ENCODE measurements around the gene B4GALNT4. TPM values are rescaled to one million over a fixed set of nuclear protein-coding genes. Genes with fewer than 3 reads are reported as not detected.
"Not testable (repeated sequence)": the region's sequence is repeated elsewhere in the genome, so short reads cannot be mapped to it uniquely, and the experiment has no call there.

B4GALNT4 gene
- total RNA-seq, 6 experiments from 2014 or later, result 6.4 to 12.1 (median 8.4) TPM

DNA sequence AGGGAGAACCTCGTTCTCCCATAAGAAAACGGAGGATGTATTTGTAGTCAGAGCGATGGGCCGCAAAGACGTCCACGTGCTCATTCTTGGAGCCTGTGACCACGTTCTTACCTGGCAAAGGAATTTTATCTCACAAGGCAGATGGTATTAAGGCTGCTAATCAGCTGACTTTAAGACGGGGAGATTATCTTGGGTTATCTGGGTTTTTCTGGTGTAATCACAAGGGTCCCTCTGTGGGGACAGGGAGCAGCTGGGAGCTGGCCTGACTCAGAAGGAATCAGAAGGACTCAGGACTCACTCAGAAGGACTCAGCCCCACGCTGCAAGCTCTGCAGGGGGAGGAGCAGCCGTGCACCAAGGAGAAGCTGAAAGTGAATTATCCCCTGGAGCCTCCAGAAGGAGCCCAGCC is 53.0 kb downstream of the B4GALNT4 start:
- TF ChIP-seq, protein P1, sequence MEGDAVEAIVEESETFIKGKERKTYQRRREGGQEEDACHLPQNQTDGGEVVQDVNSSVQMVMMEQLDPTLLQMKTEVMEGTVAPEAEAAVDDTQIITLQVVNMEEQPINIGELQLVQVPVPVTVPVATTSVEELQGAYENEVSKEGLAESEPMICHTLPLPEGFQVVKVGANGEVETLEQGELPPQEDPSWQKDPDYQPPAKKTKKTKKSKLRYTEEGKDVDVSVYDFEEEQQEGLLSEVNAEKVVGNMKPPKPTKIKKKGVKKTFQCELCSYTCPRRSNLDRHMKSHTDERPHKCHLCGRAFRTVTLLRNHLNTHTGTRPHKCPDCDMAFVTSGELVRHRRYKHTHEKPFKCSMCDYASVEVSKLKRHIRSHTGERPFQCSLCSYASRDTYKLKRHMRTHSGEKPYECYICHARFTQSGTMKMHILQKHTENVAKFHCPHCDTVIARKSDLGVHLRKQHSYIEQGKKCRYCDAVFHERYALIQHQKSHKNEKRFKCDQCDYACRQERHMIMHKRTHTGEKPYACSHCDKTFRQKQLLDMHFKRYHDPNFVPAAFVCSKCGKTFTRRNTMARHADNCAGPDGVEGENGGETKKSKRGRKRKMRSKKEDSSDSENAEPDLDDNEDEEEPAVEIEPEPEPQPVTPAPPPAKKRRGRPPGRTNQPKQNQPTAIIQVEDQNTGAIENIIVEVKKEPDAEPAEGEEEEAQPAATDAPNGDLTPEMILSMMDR (IDR thresholded peaks at IDR 0.05), result no peak
- H3K27me3 Mint-ChIP-seq (ENCODE audit: insufficient read depth), result peaks cover 11% of the 10 kb centered on the region
- H3K4me1 Mint-ChIP-seq (ENCODE audit: low read depth), result no peaks in the 10 kb centered on the region
- no peak overlapping the region for H3K4me3 Mint-ChIP-seq
- no peaks in the 10 kb centered on the region for H3K9me3 Mint-ChIP-seq
- no peaks in the 10 kb centered on the region for H3K36me3 Mint-ChIP-seq (ENCODE audit: low read depth)
- DNase-seq, result no peak
- H3K27ac Mint-ChIP-seq, result no peak overlapping the region

DNA sequence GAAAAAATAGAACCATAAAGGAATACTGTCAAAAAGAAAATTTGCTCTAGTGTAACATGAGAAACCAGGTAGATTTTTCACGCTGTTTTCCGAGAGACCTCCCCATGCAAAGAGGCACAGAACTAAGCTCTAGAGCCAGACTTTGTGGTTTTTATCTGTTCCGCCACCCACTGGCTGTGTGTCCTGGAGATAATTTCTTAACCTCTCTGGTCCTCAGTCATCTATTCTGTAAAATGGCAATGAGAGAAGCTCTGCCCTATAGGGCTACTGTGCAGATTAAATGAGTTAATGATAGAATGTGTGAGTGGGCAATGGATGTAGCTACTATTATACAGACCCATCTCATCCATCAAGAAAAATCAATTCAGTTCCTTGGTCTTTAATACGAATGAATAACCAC is 54.9 kb downstream of the B4GALNT4 start:
- no peaks in the 10 kb centered on the region for H3K9me3 Mint-ChIP-seq
- TF ChIP-seq, protein P1 (IDR thresholded peaks at IDR 0.05), result no peak
- peaks cover 19% of the 10 kb centered on the region for H3K27me3 Mint-ChIP-seq (ENCODE audit: insufficient read depth)
- H3K36me3 Mint-ChIP-seq (ENCODE audit: low read depth), result no peaks in the 10 kb centered on the region
- DNase-seq, result no peak
- no peak overlapping the region for H3K4me3 Mint-ChIP-seq
- no peak overlapping the region for H3K27ac Mint-ChIP-seq
- no peaks in the 10 kb centered on the region for H3K4me1 Mint-ChIP-seq (ENCODE audit: low read depth)

DNA sequence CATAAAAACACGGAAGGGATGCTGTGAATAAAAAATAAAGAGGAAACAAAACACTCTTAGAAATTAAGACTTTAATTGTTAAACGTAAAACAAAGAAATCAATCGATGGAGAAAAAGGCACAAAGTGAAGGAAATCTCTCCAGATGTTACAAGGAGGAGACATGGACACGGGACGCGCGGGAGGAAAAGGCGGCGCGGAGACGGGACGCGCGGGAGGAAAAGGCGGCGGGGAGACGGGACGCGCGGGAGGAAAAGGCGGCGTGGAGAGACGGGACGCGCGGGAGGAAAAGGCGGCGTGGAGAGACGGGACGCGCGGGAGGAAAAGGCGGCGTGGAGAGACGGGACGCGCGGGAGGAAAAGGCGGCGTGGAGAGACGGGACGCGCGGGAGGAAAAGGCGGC is 55.5 kb downstream of the B4GALNT4 start:
- H3K27ac Mint-ChIP-seq; H3K4me1 Mint-ChIP-seq (ENCODE audit: low read depth); DNase-seq; H3K36me3 Mint-ChIP-seq (ENCODE audit: low read depth); H3K9me3 Mint-ChIP-seq; H3K4me3 Mint-ChIP-seq: not testable (repeated sequence)
- H3K27me3 Mint-ChIP-seq (ENCODE audit: insufficient read depth), result peaks cover 19% of the 10 kb centered on the region

DNA sequence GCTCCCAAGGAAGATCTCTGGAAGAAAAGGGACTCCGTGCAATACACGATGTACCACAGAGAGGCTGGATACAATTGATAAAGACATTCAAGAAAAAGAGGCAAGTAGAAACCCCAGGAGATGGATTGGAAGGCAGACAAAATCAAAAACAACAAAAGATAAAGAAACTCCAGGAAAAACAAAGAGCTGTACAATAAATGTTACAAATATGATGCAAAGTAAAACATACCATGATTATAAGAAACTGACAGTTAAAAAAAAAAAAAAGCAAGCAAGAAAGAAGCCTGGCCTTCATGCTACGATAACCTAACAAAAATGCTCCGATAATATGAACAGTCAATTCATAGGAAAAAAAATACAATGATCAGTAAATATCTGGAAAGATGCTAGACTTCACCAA is 56.0 kb downstream of the B4GALNT4 start:
- Mint-ChIP-seq H3K9me3 (no peaks in the 10 kb centered on the region), H3K4me3 (no peak overlapping the region), H3K27me3 (ENCODE audit: insufficient read depth) (peaks cover 19% of the 10 kb centered on the region), H3K27ac (no peak overlapping the region), H3K4me1 (ENCODE audit: low read depth) (no peaks in the 10 kb centered on the region), H3K36me3 (ENCODE audit: low read depth) (no peaks in the 10 kb centered on the region)
- no peak for DNase-seq
- TF ChIP-seq, protein P1 (IDR thresholded peaks at IDR 0.05), result no peak

DNA sequence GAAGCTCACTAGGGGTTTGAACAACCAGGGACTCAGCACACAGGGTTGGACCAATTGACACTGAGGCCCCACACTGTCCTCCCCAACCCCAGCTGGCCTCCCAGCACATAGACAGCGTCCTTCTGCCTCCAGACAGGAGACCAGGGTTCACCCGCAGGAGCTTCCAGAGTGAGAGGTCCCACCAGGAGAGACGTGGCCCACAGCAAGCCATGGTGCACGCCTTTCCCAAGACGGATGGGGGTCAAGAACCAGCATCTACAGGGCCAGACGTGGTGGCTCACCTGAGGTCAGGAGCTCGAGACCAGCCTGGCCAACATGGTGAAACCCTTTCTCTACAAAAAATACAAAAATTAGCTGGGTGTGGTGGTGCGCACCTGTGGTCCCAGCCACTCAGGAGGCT is 57.6 kb downstream of the B4GALNT4 start:
- no peak for DNase-seq
- peaks cover 17% of the 10 kb centered on the region for H3K27me3 Mint-ChIP-seq (ENCODE audit: insufficient read depth)
- no peak overlapping the region for H3K27ac Mint-ChIP-seq
- H3K36me3 Mint-ChIP-seq (ENCODE audit: low read depth), result no peaks in the 10 kb centered on the region
- TF ChIP-seq, protein P1 (IDR thresholded peaks at IDR 0.05), result no peak
- no peak overlapping the region for H3K4me3 Mint-ChIP-seq
- H3K9me3 Mint-ChIP-seq, result no peaks in the 10 kb centered on the region
- H3K4me1 Mint-ChIP-seq (ENCODE audit: low read depth), result no peaks in the 10 kb centered on the region

DNA sequence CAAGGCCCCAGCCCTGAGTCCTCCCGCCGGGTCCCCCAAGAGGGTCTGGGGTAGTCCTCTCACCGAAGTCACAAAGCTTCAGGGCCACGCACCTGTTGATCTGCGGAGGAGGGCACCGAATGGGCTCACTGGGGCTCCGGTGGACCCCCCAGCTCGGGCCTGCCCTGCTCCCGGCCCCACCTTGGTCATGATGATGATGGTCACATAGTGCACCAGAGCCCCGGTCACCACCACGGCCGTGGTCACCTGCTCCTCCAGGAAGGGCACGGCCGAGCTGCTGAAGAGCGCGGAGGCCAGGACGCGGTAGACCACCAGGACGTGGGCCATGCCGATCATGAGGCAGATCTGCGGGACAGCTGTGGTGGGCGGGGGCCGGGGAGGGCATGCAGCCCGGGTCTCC is 59.0 kb downstream of the B4GALNT4 start:
- Mint-ChIP-seq H3K36me3 (ENCODE audit: low read depth) (no peaks in the 10 kb centered on the region), H3K4me3 (no peak overlapping the region), H3K27me3 (ENCODE audit: insufficient read depth) (peaks cover 17% of the 10 kb centered on the region), H3K4me1 (ENCODE audit: low read depth) (no peaks in the 10 kb centered on the region), H3K27ac (no peak overlapping the region), H3K9me3 (no peaks in the 10 kb centered on the region)
- TF ChIP-seq, protein P1 (IDR thresholded peaks at IDR 0.05), result no peak
- no peak for DNase-seq

All from HFFc6 (cell line).